MCF 10A (cell line): ENCODE data around the gene ZNF862. TPM values are rescaled to one million over a fixed set of nuclear protein-coding genes. Genes with fewer than 3 reads are reported as not detected.
"Not testable (repeated sequence)": the region's sequence is repeated elsewhere in the genome, so short reads cannot be mapped to it uniquely, and the experiment has no call there.

Experiments used
- BruUV-seq: library from RNA; stranded (reverse); fragments of 400-500 nt; replicated peaks from 2 replicates; lab custom pipeline; 2021; lab: Mats Ljungman, UMichigan
- CTCF ChIA-PET: fragments of 300-600 bp; sonication (Branson Sonifier 250); formaldehyde crosslinking; extraction: SDS; loops from one replicate; lab custom pipeline; 2021; ENCODE audit warnings: antibody characterized with exemption, inconsistent platforms; lab: Yijun Ruan, JAX
- POLR2A ChIA-PET: fragments of 300-600, 350-650 bp; sonication (Branson Sonifier 250); formaldehyde crosslinking; extraction: SDS; loops from one replicate; lab custom pipeline; 2020; ENCODE audit warnings: antibody characterized with exemption, inconsistent platforms; lab: Yijun Ruan, JAX
- DNase-seq: peaks from one replicate; pipeline ENCODE4 v3.0.0-alpha.2; 2018; ENCODE audit not compliant: unreplicated experiment
- H3K27ac Mint-ChIP-seq: one replicate; pipeline ENCODE4 v1.8.0; 2022; ENCODE audit warnings: mild to moderate bottlenecking, low read depth, mixed read lengths; ENCODE audit not compliant: unreplicated experiment
- H3K27me3 Mint-ChIP-seq: one replicate; pipeline ENCODE4 v1.8.0; 2022; ENCODE audit warnings: mixed read lengths; ENCODE audit not compliant: insufficient read depth, unreplicated experiment
- H3K36me3 Mint-ChIP-seq: one replicate; pipeline ENCODE4 v1.8.0; 2022; ENCODE audit warnings: mild to moderate bottlenecking, moderate library complexity, mixed read lengths; ENCODE audit not compliant: insufficient read depth, unreplicated experiment
- H3K4me1 Mint-ChIP-seq: one replicate; pipeline ENCODE4 v1.8.0; 2022; ENCODE audit warnings: mixed read lengths; ENCODE audit not compliant: insufficient read depth, unreplicated experiment
- H3K4me3 Mint-ChIP-seq: one replicate; pipeline ENCODE4 v1.8.0; 2022; ENCODE audit warnings: mild to moderate bottlenecking, moderate library complexity, mixed read lengths; ENCODE audit not compliant: unreplicated experiment
- H3K9me3 Mint-ChIP-seq: one replicate; pipeline ENCODE4 v1.8.0; 2022; ENCODE audit warnings: mixed read lengths; ENCODE audit not compliant: unreplicated experiment
- intact Hi-C: fragments of 100-400 bp; cut with micrococcal nuclease; formaldehyde crosslinking; loops from 2 replicates; pipeline ENCODE4 v1.14.1; 2022
- total RNA-seq: library from RNA; stranded (reverse); gene quantifications from 2 replicates; pipeline ENCODE4 v1.2.3, GENCODE V29; 2022
- TF ChIP-seq, protein P1 (sequence below): fragments of 200-600 bp; IDR thresholded peaks from one replicate; pipeline ENCODE4 v1.8.0; 2022; ENCODE audit warnings: antibody characterized with exemption, mild to moderate bottlenecking; ENCODE audit not compliant: unreplicated experiment

ZNF862 gene
- total RNA-seq, 1 experiment from 2014 or later: 17.4 TPM

DNA sequence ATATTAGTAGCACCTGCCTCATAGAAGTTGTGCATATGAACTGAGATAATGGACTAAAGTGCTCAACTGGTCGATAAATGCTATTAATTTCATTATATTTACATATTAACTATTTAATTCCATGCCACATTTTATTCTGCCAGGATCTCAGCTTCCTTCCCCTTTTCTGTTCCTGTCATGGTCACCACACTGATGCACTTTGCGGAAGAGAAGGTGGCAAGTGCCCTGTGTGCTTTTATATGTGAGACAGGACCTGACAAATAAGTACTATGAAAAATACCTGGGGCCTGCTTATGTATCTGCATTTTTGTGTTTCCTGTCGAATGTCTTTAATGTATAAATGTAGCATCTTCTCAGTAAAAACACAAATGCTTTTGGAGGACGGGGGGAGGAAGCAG lies 47.8 kb downstream of the ZNF862 start:
- BruUV-seq: no TSS peak
- no peaks in the 10 kb centered on the region for H3K36me3 Mint-ChIP-seq
- ChIA-PET POLR2A (no interaction called here), CTCF (no interaction called here)
- no peak overlapping the region for H3K4me3 Mint-ChIP-seq
- H3K9me3 Mint-ChIP-seq: no peaks in the 10 kb centered on the region
- intact Hi-C loops: no loop called here
- H3K4me1 Mint-ChIP-seq: no peaks in the 10 kb centered on the region
- no peaks in the 10 kb centered on the region for H3K27me3 Mint-ChIP-seq
- no peak overlapping the region for H3K27ac Mint-ChIP-seq
- TF ChIP-seq, protein P1, sequence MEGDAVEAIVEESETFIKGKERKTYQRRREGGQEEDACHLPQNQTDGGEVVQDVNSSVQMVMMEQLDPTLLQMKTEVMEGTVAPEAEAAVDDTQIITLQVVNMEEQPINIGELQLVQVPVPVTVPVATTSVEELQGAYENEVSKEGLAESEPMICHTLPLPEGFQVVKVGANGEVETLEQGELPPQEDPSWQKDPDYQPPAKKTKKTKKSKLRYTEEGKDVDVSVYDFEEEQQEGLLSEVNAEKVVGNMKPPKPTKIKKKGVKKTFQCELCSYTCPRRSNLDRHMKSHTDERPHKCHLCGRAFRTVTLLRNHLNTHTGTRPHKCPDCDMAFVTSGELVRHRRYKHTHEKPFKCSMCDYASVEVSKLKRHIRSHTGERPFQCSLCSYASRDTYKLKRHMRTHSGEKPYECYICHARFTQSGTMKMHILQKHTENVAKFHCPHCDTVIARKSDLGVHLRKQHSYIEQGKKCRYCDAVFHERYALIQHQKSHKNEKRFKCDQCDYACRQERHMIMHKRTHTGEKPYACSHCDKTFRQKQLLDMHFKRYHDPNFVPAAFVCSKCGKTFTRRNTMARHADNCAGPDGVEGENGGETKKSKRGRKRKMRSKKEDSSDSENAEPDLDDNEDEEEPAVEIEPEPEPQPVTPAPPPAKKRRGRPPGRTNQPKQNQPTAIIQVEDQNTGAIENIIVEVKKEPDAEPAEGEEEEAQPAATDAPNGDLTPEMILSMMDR: no peak
- DNase-seq: no peak

DNA sequence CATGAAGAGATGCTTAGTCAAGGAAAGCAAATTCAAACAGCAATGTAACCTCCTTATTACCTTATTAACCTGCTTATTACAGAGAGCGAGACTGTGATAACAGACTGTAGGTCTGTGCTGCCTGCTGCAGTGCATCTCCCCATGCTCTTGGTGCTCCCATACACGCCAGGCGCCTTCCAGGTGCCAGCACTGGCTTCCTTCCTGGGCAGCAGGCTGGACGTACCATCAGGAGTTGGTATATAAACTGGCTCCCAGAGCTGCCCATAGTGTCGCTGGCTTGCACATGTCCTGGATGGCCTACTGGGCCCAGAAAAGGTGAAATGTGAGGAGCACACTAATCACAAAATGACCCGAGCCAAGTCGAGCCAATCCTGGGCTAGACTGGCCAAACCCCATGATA lies 49.1 kb downstream of the ZNF862 start:
- ChIA-PET CTCF (interaction anchor here (0.6 kb wide), 1 partner anchor 186 kb away, joined by 3 read pairs; no protein-coding TSS in a partner anchor), POLR2A (no interaction called here)
- Mint-ChIP-seq H3K4me1 (no peaks in the 10 kb centered on the region), H3K27me3 (no peaks in the 10 kb centered on the region), H3K4me3 (no peak overlapping the region), H3K36me3 (no peaks in the 10 kb centered on the region), H3K9me3 (no peaks in the 10 kb centered on the region), H3K27ac (no peak overlapping the region)
- intact Hi-C loops: no loop called here
- BruUV-seq: no TSS peak
- DNase-seq: no peak
- TF ChIP-seq, protein P1: no peak

DNA sequence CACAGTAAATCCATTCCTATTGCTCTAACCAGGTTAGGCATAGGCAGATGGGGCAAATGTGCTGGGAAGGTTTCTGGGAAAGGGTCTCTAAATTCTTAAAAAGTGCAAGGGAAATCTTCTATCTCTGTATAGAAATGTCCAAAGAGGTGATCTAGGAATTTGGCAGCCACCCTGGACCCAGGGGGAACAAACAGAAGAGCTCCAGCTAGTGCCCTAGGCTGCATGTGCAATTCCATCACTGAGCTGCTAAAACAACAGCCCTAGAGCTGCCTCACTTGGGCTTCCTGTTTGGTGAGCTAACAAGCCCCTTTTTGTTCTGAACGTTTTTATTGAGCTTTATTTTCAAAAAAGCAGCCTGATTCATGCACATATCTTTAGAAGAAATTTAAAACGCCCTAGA lies 52.5 kb downstream of the ZNF862 start:
- DNase-seq, H3K27me3 Mint-ChIP-seq, H3K4me3 Mint-ChIP-seq, H3K9me3 Mint-ChIP-seq, intact Hi-C loops, CTCF ChIA-PET, BruUV-seq, H3K4me1 Mint-ChIP-seq, H3K36me3 Mint-ChIP-seq, POLR2A ChIA-PET, H3K27ac Mint-ChIP-seq: not testable (repeated sequence)

DNA sequence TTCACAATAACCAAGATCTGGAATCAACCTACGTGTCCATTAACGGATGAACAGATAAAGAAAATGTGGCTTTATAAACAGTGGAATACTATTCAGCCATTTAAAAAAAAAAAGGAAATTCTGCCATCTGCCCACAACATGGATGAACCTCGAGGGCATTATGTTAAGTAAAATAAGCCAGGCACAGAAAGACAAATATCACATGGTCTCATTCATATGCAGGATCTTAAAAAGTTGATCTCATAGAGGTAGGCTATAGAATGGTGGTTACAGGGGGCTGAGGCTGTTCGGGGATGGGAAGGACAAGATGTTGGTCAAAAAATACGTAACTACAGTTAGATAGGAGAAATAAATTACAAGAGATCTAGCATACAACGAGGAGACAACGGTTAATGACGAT lies 56.8 kb downstream of the ZNF862 start:
- CTCF ChIA-PET, H3K9me3 Mint-ChIP-seq, intact Hi-C loops, H3K4me3 Mint-ChIP-seq, DNase-seq, BruUV-seq, POLR2A ChIA-PET, H3K27me3 Mint-ChIP-seq, H3K36me3 Mint-ChIP-seq, H3K4me1 Mint-ChIP-seq, H3K27ac Mint-ChIP-seq: not testable (repeated sequence)

DNA sequence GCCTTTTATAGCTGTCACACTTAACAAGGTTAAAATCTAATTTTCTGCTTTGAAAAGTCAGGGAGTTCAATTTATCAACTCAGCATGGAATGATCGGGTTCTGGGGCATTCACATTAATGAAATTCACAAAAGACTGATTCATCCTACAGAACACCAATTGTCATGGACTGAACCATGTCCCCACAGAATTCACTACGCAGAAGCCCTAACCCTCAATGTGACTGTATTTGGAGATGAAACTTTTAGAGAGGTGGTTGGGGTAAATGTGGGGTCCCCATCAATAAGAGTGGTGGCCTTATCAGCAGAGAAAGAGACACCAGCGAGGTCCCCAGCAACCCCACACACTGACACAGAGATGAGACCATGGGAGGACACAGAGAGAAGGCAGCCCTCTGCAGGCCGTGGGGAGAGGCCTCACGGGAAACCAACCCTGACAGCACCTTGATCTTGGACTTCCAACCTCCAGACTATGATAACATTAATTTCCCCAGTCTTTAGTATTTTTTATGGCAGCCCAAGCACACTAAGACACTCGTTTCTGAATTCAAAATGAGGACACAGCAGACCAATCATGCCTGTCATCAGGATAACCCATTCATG lies 69.7 kb downstream of the ZNF862 start:
- intact Hi-C loops, H3K27me3 Mint-ChIP-seq, CTCF ChIA-PET: not testable (repeated sequence)

DNA sequence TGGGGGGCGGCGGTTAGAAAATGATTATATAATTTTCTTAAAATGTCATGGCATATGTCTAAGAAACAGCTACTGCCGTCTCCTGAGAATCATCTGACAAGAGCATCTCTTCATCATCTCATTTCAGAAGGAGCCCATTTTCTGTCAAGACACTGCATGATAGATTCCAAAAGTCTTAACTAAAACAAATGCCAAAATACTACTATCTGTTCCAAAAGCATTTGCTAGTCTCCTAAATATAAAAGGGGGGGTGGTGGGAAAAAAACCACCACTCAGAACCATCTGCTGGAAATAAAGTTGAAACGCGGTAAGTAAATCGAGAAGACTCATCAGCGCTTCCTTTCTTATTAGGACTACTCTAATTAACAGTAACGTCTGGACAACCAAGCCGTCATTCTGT lies 72.0 kb downstream of the ZNF862 start:
- H3K36me3 Mint-ChIP-seq, BruUV-seq, DNase-seq, H3K4me3 Mint-ChIP-seq, H3K27me3 Mint-ChIP-seq, H3K9me3 Mint-ChIP-seq, POLR2A ChIA-PET, intact Hi-C loops, H3K4me1 Mint-ChIP-seq, H3K27ac Mint-ChIP-seq, CTCF ChIA-PET: not testable (repeated sequence)

More for the DNA sequence above, 69.7 kb downstream of the ZNF862 start:
- H3K4me1 Mint-ChIP-seq, BruUV-seq, H3K9me3 Mint-ChIP-seq, H3K4me3 Mint-ChIP-seq, DNase-seq, H3K27ac Mint-ChIP-seq, H3K36me3 Mint-ChIP-seq, POLR2A ChIA-PET: not testable (repeated sequence)

DNA sequence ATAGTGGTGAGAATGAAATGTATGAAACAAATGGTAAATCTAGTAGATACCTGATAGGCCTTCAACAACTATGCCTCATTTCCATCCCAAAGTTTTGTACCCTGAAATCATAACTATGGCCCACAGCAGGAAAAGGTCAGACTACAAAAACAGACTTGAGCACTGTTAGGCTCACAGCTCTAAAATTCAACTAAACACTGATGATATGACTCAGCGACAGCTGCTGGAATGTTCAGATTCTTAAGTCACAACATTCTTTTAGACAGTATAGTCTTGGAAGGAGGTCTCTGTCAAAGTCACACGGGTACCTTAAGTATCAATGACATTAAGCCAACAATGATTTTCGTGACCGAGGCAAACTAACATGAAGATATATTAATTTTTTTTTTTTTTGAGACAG lies 74.0 kb downstream of the ZNF862 start:
- CTCF ChIA-PET, H3K9me3 Mint-ChIP-seq: not testable (repeated sequence)

More for the DNA sequence above, 74.0 kb downstream of the ZNF862 start:
- BruUV-seq, H3K4me1 Mint-ChIP-seq, H3K36me3 Mint-ChIP-seq, H3K4me3 Mint-ChIP-seq, H3K27ac Mint-ChIP-seq, DNase-seq, H3K27me3 Mint-ChIP-seq, intact Hi-C loops, POLR2A ChIA-PET: not testable (repeated sequence)
